CD14-positive monocyte (primary cell): ENCODE data around the gene HHIP. TPM values are rescaled to one million over a fixed set of nuclear protein-coding genes. Genes with fewer than 3 reads are reported as not detected.

Source experiments
- DNase-seq, 3 donors: peaks; one replicate each; pipeline ENCODE4 v3.0.0-alpha.2; 2011 to 2022
- H2AFZ ChIP-seq: 2 replicates; pipeline ENCODE4 v1.6.0; 2012; ENCODE audit warnings: mild to moderate bottlenecking, low read depth, low read length, inconsistent platforms; ENCODE audit not compliant: insufficient read depth, poor library complexity, severe bottlenecking
- H3K27ac ChIP-seq, 2 donors: 1 replicate in 1 of 2; 2 replicates in 1 of 2; pipeline ENCODE4 v1.5.1; 2012 to 2013; ENCODE audit warnings: low read length in 2 of 2, control low read depth in 1 of 2, inconsistent platforms in 1 of 2, low read depth in 1 of 2, mild to moderate bottlenecking in 1 of 2
- H3K27me3 ChIP-seq, 2 donors: one replicate each; pipeline versions ENCODE4 v1.6.0 to v1.6.1; 2011 to 2013; ENCODE audit warnings: low read length in 2 of 2; ENCODE audit not compliant: control insufficient read depth in 2 of 2, insufficient read depth in 2 of 2
- H3K36me3 ChIP-seq, 2 donors: replicated peaks in 1 of 2; 1 replicate in 1 of 2; 2 replicates in 1 of 2; pipeline versions ENCODE4 v1.5.1 to v1.6.1; 2012 to 2013; ENCODE audit warnings: low read length in 2 of 2, control low read depth in 1 of 2, inconsistent platforms in 1 of 2, mild to moderate bottlenecking in 1 of 2; ENCODE audit not compliant: insufficient read depth in 2 of 2, control insufficient read depth in 1 of 2
- H3K4me1 ChIP-seq, 2 donors: 1 replicate in 1 of 2; 2 replicates in 1 of 2; pipeline versions ENCODE4 v1.5.1 to v1.6.1; 2012 to 2013; ENCODE audit warnings: low read length in 2 of 2, control low read depth in 1 of 2, inconsistent platforms in 1 of 2, mild to moderate bottlenecking in 1 of 2, moderate library complexity in 1 of 2; ENCODE audit not compliant: insufficient read depth in 2 of 2, control insufficient read depth in 1 of 2
- H3K4me2 ChIP-seq: replicated peaks from 2 replicates; pipeline ENCODE3; 2012; ENCODE audit warnings: low read length, moderate library complexity, mild to moderate bottlenecking; ENCODE audit not compliant: poor library complexity, severe bottlenecking; ENCODE audit errors: extremely low read depth
- H3K4me3 ChIP-seq, 3 experiments: fragments of 200-600 bp in 1 of 3; sonication (generic) in 1 of 3; replicated peaks in 1 of 3; 1 replicate in 2 of 3; 2 replicates in 1 of 3; pipeline ENCODE4 v1.5.1; 2011 to 2013; ENCODE audit warnings: low read length in 3 of 3, mild to moderate bottlenecking in 3 of 3, control low read depth in 2 of 3, low read depth in 2 of 3, inconsistent platforms in 1 of 3, moderate library complexity in 1 of 3
- H3K79me2 ChIP-seq: 2 replicates; pipeline ENCODE4 v1.6.0; 2012; ENCODE audit warnings: mild to moderate bottlenecking, control low read depth, inconsistent platforms, low read length, moderate library complexity; ENCODE audit not compliant: insufficient read depth
- H3K9ac ChIP-seq: 2 replicates; pipeline ENCODE4 v1.6.0; 2017; ENCODE audit warnings: low read length, mild to moderate bottlenecking; ENCODE audit not compliant: insufficient read depth, poor library complexity, severe bottlenecking
- H3K9me3 ChIP-seq, 2 donors: replicated peaks in 1 of 2; 1 replicate in 1 of 2; 2 replicates in 1 of 2; pipeline versions ENCODE4 v1.5.1 to v1.6.1; 2012 to 2013; ENCODE audit warnings: low read length in 2 of 2, control low read depth in 1 of 2; ENCODE audit not compliant: control insufficient read depth in 1 of 2, insufficient read depth in 1 of 2
- H4K20me1 ChIP-seq: 2 replicates; pipeline ENCODE4 v1.6.0; 2012; ENCODE audit warnings: mild to moderate bottlenecking, low read length, control low read depth, moderate library complexity; ENCODE audit not compliant: insufficient read depth
- H3K27ac Mint-ChIP-seq, 7 donors: one replicate each; pipeline ENCODE4 v1.8.0; 2020; ENCODE audit warnings: mild to moderate bottlenecking in 7 of 7, mixed read lengths in 7 of 7, moderate library complexity in 6 of 7, inconsistent platforms in 2 of 7
- H3K27me3 Mint-ChIP-seq, 3 donors: one replicate each; pipeline ENCODE4 v1.8.0; 2021 to 2022; ENCODE audit warnings: low read depth in 3 of 3, mild to moderate bottlenecking in 3 of 3, mixed read lengths in 3 of 3, moderate library complexity in 3 of 3, inconsistent platforms in 1 of 3
- H3K36me3 Mint-ChIP-seq, 2 donors: one replicate each; pipeline ENCODE4 v1.8.0; 2020; ENCODE audit warnings: mixed read lengths in 2 of 2, inconsistent platforms in 1 of 2, mild to moderate bottlenecking in 1 of 2
- H3K4me1 Mint-ChIP-seq: one replicate; pipeline ENCODE4 v1.8.0; 2020; ENCODE audit warnings: mild to moderate bottlenecking, mixed read lengths
- H3K4me3 Mint-ChIP-seq, 2 donors: one replicate each; pipeline ENCODE4 v1.8.0; 2020; ENCODE audit warnings: mild to moderate bottlenecking in 2 of 2, mixed read lengths in 2 of 2, moderate library complexity in 1 of 2
- H3K9me3 Mint-ChIP-seq, 7 donors: one replicate each; pipeline ENCODE4 v1.8.0; 2020 to 2022; ENCODE audit warnings: mixed read lengths in 7 of 7, mild to moderate bottlenecking in 6 of 7, moderate library complexity in 6 of 7, inconsistent platforms in 2 of 7
- whole genome bisulfite sequencing: methylation state at CpG from one replicate; pipeline ENCODE4 v1.1.5; 2013; ENCODE audit warnings: missing lambda C conversion rate; ENCODE audit not compliant: insufficient coverage; 5-methylcytosine and 5-hydroxymethylcytosine counted together
- intact Hi-C, 2 donors: fragments of 100-400 bp; cut with micrococcal nuclease; formaldehyde crosslinking; loops; one replicate each; pipeline versions ENCODE4 v1.15.0 to v1.15.1; 2023
- polyA plus RNA-seq, 3 donors: library from polyadenylated mRNA; depleted of rRNA in 1 of 3; unstranded in 2 of 3; stranded (reverse) in 1 of 3; fragments of 300-500 nt in 2 of 3; fragments of >200 nt in 1 of 3; fragmentation: Illumina TruSeq in 2 of 3; gene quantifications; 1 replicate in 2 of 3; 2 replicates in 1 of 3; pipeline ENCODE4 v1.2.3, GENCODE V29; 2012 to 2021
- TF ChIP-seq, protein P1 (sequence below): fragments of 200-600 bp; IDR thresholded peaks from one replicate; pipeline ENCODE4 v1.8.0; 2022; ENCODE audit warnings: antibody characterized with exemption, mild to moderate bottlenecking

The HHIP gene
- polyA plus RNA-seq, 3 donors, result not detected

GRCh38 chr4:144649646-144650045 lies 3.7 kb downstream of the HHIP start:
- H3K4me3 ChIP-seq, result no peak overlapping the region
- no peak overlapping the region for H3K27ac ChIP-seq
- Mint-ChIP-seq H3K9me3 (peaks cover 0 to 9% (median 0%) of the 10 kb centered on the region in 7 donors), H3K4me3 (no peak overlapping the region), H3K27ac (no peak overlapping the region), H3K4me1 (peaks cover 17% of the 10 kb centered on the region), H3K27me3 (peaks cover 34 to 42% (median 34%) of the 10 kb centered on the region in 3 donors), H3K36me3 (no peaks in the 10 kb centered on the region)
- H3K4me2 ChIP-seq, result no peak overlapping the region
- peaks cover 27 to 34% of the 10 kb centered on the region in 2 donors for H3K27me3 ChIP-seq
- H4K20me1 ChIP-seq, result no peaks in the 10 kb centered on the region
- no peaks in the 10 kb centered on the region for H3K79me2 ChIP-seq
- intact Hi-C loops, result no loop called here
- H3K9me3 ChIP-seq, result no peaks in the 10 kb centered on the region
- no CpG with 5 or more reads among the region's 1 CpG for WGBS
- peaks cover 11 to 14% of the 10 kb centered on the region in 2 donors for H3K4me1 ChIP-seq
- TF ChIP-seq, protein P1, sequence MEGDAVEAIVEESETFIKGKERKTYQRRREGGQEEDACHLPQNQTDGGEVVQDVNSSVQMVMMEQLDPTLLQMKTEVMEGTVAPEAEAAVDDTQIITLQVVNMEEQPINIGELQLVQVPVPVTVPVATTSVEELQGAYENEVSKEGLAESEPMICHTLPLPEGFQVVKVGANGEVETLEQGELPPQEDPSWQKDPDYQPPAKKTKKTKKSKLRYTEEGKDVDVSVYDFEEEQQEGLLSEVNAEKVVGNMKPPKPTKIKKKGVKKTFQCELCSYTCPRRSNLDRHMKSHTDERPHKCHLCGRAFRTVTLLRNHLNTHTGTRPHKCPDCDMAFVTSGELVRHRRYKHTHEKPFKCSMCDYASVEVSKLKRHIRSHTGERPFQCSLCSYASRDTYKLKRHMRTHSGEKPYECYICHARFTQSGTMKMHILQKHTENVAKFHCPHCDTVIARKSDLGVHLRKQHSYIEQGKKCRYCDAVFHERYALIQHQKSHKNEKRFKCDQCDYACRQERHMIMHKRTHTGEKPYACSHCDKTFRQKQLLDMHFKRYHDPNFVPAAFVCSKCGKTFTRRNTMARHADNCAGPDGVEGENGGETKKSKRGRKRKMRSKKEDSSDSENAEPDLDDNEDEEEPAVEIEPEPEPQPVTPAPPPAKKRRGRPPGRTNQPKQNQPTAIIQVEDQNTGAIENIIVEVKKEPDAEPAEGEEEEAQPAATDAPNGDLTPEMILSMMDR, result no peak
- H2AFZ ChIP-seq, result no peak overlapping the region
- no peaks in the 10 kb centered on the region for H3K36me3 ChIP-seq
- DNase-seq, result no peak
- H3K9ac ChIP-seq, result no peak overlapping the region

DNA sequence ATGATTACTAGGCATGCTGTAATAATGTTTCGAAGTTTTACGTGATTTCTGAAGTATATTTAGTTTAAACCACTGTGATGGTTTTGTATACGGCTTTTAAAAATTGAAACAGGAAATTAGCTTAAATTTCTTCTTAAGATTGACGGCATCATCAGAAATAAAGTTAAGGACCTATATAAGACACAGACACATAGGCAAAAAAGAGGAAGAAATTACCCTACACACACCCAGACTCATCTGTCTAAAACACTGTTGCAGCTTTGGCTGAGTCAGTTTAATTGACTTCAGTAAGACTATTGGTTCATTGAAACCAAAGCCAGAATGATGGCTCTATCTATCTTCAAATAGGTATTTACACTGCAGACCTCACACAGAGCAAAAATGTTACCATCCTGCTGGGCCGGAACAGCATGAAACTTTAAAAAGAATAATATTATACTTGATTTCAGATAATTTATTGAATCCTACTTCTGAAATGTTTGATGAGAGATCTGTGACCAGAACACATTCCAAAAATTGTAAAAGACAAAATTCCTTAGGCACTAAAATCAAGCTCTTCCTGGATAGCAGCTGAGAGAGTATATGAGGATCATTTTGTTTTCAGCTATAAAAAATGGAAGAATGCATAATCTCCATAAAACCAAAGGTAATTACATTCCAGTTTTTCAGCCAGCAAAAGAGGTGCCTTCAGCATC lies 4.5 kb downstream of the HHIP start:
- peaks cover 28 to 34% (median 28%) of the 10 kb centered on the region in 3 donors for H3K27me3 Mint-ChIP-seq
- Histone ChIP-seq H3K27ac (no peak overlapping the region), H3K36me3 (no peaks in the 10 kb centered on the region), H3K4me1 (peaks cover 11 to 14% of the 10 kb centered on the region in 2 donors), H4K20me1 (no peaks in the 10 kb centered on the region), H3K9me3 (no peaks in the 10 kb centered on the region), H3K27me3 (peaks cover 27 to 29% of the 10 kb centered on the region in 2 donors), H3K4me3 (no peak overlapping the region), H3K79me2 (no peaks in the 10 kb centered on the region), H3K9ac (no peak overlapping the region), H2AFZ (no peak overlapping the region), H3K4me2 (no peak overlapping the region)
- TF ChIP-seq, protein P1, result no peak
- DNase-seq, result no peak
- H3K9me3 Mint-ChIP-seq, result peaks cover 0 to 9% (median 0%) of the 10 kb centered on the region in 7 donors
- no peak overlapping the region for H3K27ac Mint-ChIP-seq
- no peaks in the 10 kb centered on the region for H3K36me3 Mint-ChIP-seq
- peaks cover 17% of the 10 kb centered on the region for H3K4me1 Mint-ChIP-seq
- intact Hi-C loops, result no loop called here
- no CpG with 5 or more reads among the region's 5 CpGs for WGBS
- H3K4me3 Mint-ChIP-seq, result no peak overlapping the region
